Neuron (in vitro differentiated cells): ENCODE measurements around the gene SRPRB.
"Not testable (repeated sequence)": the region's sequence is repeated elsewhere in the genome, so short reads cannot be mapped to it uniquely, and the experiment has no call there.

Experiments
- H2AFZ ChIP-seq: one replicate; pipeline ENCODE4 v1.6.1; 2013; ENCODE audit warnings: low read depth, mild to moderate bottlenecking, inconsistent platforms, low read length, moderate library complexity
- H3K27me3 ChIP-seq: one replicate; pipeline ENCODE4 v1.6.1; 2013; ENCODE audit warnings: low read length; ENCODE audit not compliant: insufficient read depth
- H3K36me3 ChIP-seq: one replicate; pipeline ENCODE4 v1.6.1; 2013; ENCODE audit warnings: low read length; ENCODE audit not compliant: insufficient read depth
- H3K4me1 ChIP-seq: one replicate; pipeline ENCODE4 v1.6.1; 2013; ENCODE audit warnings: low read length; ENCODE audit not compliant: insufficient read depth
- H3K4me3 ChIP-seq: 2 replicates; pipeline ENCODE4 v1.5.1; 2013; ENCODE audit warnings: mild to moderate bottlenecking, low read length, moderate library complexity
- H3K9me3 ChIP-seq: one replicate; pipeline ENCODE4 v1.6.1; 2013; ENCODE audit warnings: low read length

SRPRB gene

DNA sequence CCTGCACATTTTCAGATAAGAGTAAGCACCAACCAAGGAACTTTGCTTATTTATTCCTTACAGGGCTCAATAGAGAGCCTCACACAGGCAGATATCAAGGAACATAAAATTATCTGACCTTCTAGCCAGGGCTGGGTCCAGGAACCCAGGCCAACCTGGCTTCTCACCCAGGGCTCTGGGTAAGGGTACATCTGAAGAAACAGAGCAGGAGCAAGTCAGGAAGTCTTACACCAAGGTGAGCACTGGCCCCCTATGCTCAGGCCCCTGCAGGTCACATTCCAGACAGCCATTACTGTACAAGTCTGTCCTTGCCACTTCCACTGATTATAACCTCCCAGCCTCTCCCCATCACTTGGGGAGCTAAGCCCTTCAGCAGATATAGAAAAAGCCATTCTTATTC is 40.4 kb upstream of the SRPRB start:
- H3K4me3 ChIP-seq = no peak overlapping the region
- H2AFZ ChIP-seq = no peak overlapping the region
- no peaks in the 10 kb centered on the region for H3K36me3 ChIP-seq
- H3K27me3 ChIP-seq = peaks cover 2% of the 10 kb centered on the region
- no peaks in the 10 kb centered on the region for H3K9me3 ChIP-seq
- no peaks in the 10 kb centered on the region for H3K4me1 ChIP-seq

DNA sequence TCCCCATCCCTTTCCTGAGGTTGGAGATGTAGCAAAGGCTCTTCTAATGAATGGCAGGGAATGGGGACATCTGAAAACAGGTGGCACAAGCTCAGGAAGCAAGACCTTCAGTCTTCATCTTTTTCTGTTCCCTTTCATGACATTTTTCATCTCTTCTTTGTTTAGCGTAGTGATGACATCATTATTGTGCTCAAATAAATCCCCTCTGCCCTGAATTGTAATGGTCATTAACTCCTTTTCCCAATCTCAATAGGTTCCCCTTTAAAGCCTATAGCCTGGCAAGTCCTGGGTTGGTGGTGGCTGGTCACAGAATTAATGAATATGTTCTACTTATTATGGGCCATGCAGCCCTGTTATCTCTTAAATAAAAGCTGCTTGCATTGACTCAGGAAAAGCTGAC is 38.0 kb upstream of the SRPRB start:
- H2AFZ ChIP-seq = no peak overlapping the region
- H3K4me3 ChIP-seq = no peak overlapping the region
- no peaks in the 10 kb centered on the region for H3K4me1 ChIP-seq
- peaks cover 2% of the 10 kb centered on the region for H3K27me3 ChIP-seq
- no peaks in the 10 kb centered on the region for H3K36me3 ChIP-seq
- no peaks in the 10 kb centered on the region for H3K9me3 ChIP-seq

DNA sequence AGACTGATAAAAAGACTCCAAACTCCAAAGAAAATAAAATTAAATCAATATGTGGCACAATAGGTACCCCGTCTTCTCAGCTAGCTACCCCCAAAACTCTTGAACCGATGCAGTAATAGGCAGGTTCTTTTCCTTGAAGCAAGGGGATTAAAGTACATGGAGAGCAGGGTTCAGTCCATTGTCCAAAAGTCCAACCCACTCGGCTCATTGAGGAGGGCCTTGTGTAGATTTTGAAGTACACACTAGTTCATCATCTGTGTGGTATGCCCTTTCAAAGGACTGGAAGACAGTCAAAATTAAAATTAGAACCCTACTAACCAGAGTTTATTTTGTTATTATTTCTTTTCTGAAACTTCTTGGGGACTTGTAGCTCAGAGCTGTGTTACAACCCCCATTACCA is 36.1 kb upstream of the SRPRB start:
- Histone ChIP-seq H3K4me1 (no peaks in the 10 kb centered on the region), H3K9me3 (no peaks in the 10 kb centered on the region), H3K4me3 (no peak overlapping the region), H3K36me3 (no peaks in the 10 kb centered on the region), H2AFZ (no peak overlapping the region), H3K27me3 (peaks cover 2% of the 10 kb centered on the region)

DNA sequence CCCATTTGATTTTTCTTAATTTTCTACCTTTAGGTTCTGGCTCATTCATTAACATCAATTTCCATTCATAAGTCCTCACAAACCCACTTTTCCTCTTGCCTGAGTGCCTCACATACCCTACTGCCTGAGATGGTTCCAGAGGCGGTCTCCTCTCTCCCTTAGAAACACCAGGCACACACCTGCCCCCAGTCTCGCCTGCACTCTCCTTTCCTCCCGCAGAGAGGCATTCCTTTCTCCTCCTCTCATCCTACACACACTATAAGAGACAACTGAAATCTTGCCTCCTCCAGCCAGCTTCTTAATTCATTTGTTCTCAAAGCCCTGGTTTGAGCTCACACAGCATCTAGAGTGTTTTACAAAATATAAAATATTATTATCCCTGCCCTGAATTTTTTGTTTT is 31.9 kb upstream of the SRPRB start:
- Histone ChIP-seq H2AFZ (no peak overlapping the region), H3K4me1 (no peaks in the 10 kb centered on the region), H3K27me3 (peaks cover 5% of the 10 kb centered on the region), H3K36me3 (no peaks in the 10 kb centered on the region), H3K9me3 (no peaks in the 10 kb centered on the region), H3K4me3 (no peak overlapping the region)

DNA sequence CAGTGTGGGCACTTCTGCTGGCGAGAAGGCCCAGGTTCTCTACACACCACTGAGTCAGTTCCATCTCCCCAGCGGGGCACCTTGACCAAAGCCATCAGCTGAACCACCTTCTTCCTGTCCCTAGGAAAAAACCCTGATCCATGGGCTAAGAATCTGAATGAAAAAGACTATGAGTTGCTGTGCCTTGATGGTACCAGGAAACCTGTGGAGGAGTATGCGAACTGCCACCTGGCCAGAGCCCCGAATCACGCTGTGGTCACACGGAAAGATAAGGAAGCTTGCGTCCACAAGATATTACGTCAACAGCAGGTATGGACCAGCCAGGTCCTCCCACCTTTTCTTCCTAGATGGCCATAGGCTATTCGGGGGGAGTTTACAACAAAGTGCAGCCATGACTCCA is 30.3 kb upstream of the SRPRB start:
- no peak overlapping the region for H2AFZ ChIP-seq
- H3K9me3 ChIP-seq = no peaks in the 10 kb centered on the region
- no peak overlapping the region for H3K4me3 ChIP-seq
- peaks cover 10% of the 10 kb centered on the region for H3K27me3 ChIP-seq
- no peaks in the 10 kb centered on the region for H3K36me3 ChIP-seq
- no peaks in the 10 kb centered on the region for H3K4me1 ChIP-seq

DNA sequence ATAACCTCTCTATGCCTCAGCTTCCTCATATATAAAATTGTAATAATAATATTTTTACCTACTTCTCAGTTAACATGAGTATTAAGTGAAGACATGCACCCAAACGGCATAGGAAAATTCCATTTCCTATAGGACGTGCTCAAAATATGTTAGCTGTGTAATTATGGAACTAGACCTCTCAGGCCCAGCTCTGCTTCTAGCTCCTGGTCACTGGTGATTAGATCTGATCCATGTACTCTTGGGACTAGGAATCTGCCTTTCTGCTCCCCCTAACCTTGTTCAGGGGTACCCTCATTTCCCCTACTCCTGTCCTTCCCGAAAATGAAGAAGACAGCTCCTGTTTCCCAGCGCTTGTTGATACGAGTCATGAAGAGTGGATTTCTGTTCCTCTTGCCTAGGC is 29.8 kb upstream of the SRPRB start:
- Histone ChIP-seq H3K9me3 (no peaks in the 10 kb centered on the region), H3K27me3 (peaks cover 10% of the 10 kb centered on the region), H3K4me3 (no peak overlapping the region), H2AFZ (no peak overlapping the region), H3K4me1 (no peaks in the 10 kb centered on the region), H3K36me3 (no peaks in the 10 kb centered on the region)

DNA sequence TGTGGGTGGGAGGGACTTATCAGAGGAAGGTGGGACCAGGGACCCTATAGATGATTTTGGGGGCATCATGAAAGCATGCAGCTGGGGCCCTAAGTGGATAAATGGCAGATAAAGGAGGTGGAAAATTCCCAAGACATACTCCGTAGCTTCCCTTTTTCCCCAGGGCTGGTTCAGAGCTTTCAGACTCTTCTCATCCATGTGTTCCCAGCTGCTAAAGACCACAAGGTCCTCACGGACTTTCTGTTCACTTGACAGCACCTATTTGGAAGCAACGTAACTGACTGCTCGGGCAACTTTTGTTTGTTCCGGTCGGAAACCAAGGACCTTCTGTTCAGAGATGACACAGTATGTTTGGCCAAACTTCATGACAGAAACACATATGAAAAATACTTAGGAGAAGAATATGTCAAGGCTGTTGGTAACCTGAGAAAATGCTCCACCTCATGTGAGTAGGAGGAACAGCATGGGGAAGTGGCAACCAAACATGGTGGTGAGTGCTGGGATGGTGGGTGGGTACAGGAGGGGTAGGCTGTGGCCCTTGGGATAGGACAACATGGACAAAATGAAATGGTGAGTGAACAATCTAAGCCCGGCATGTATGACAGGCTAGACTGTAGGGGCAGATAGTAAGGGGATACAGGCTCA is 28.7 kb upstream of the SRPRB start:
- H2AFZ ChIP-seq = no peak overlapping the region
- no peaks in the 10 kb centered on the region for H3K4me1 ChIP-seq
- H3K9me3 ChIP-seq = no peaks in the 10 kb centered on the region
- no peak overlapping the region for H3K4me3 ChIP-seq
- H3K27me3 ChIP-seq = peaks cover 10% of the 10 kb centered on the region
- H3K36me3 ChIP-seq = no peaks in the 10 kb centered on the region

DNA sequence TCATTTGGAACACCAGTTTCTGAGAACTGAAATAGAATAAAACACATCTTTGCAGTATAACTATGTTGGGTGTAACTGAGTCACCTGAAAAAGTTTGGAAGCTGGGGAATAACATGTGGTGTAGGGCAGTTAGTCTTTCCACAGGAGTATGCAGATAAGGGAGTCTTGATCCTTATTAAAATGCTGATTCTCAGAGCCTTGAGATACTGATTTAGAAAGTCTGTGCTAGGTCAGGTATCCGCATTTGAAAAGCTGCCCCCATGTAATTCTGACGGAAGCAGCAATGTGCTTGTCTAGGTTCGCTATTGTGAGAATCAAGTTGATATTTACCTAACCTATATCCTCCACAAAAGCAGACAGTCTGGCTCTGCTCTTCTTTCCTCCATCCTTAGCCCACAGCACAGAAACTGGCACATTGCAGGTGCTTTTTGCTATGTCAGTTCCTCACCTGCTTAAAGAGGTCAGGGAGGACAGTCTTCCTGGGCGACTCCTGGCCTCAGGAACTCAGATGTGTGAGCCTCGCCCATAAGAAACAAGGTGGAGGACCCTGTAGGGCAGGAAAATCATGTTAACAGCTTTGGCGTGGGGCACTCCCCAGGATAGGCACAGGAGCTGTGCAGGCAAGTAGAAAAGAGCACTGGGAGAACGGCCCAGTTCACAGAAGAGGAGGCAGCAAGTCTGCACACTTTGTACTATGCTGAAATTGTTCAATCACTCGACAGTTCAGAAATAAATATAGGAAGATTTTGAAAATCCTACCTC is 27.6 kb upstream of the SRPRB start:
- H2AFZ ChIP-seq = no peak overlapping the region
- peaks cover 10% of the 10 kb centered on the region for H3K27me3 ChIP-seq
- no peak overlapping the region for H3K4me3 ChIP-seq
- H3K4me1 ChIP-seq = no peaks in the 10 kb centered on the region
- H3K36me3 ChIP-seq = no peaks in the 10 kb centered on the region
- no peaks in the 10 kb centered on the region for H3K9me3 ChIP-seq

DNA sequence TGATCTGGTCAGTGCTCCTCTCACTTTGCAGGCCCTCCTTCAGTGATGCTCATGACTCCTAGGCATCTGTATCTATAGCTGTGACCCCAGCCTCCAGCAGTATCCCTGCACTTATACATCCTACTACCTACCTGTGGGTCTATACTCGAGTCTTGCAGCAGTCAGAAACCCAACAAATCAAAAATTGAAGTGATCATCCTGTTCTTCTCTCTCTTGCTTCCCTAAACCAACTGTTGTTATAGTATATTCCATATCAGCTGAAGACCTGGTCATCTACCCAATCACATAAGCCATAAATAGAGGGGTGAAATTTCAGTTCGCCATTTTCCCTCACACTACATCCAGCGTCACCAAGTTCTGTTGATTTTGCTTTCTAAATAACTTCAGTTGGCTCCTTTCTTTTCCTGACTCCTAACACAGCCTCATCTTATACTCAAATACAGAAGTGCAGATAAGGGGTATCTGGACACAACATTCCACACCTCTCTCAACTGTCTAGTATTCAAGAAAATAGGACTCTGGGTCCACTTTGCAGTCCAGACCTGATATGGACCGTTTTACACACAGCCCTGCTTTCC is 25.9 kb upstream of the SRPRB start:
- peaks cover 10% of the 10 kb centered on the region for H3K27me3 ChIP-seq
- H3K4me3 ChIP-seq = no peak overlapping the region
- H3K9me3 ChIP-seq = no peaks in the 10 kb centered on the region
- H2AFZ ChIP-seq = no peak overlapping the region
- H3K36me3 ChIP-seq = no peaks in the 10 kb centered on the region
- no peaks in the 10 kb centered on the region for H3K4me1 ChIP-seq

DNA sequence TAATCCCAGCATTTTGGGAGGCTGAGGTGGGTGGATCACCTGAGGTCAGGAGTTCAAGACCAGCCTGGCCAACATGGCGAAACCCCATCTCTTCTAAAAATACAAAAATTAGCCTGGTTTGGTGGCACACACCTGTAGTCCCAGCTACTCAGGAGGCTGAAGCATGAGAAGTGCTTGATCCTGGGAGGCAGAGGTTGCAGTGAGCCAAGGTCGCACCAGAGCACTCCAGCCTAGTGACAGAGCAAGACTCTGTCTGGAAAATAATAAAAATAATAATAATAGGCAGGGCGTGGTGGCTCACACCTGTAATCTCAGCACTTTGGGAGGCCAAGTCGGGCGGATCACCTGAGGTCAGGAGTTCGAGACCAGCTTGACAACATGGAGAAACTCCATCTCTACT is 24.9 kb upstream of the SRPRB start:
- not testable (repeated sequence) for H3K9me3 ChIP-seq, H3K36me3 ChIP-seq, H2AFZ ChIP-seq, H3K4me1 ChIP-seq, H3K27me3 ChIP-seq, H3K4me3 ChIP-seq

DNA sequence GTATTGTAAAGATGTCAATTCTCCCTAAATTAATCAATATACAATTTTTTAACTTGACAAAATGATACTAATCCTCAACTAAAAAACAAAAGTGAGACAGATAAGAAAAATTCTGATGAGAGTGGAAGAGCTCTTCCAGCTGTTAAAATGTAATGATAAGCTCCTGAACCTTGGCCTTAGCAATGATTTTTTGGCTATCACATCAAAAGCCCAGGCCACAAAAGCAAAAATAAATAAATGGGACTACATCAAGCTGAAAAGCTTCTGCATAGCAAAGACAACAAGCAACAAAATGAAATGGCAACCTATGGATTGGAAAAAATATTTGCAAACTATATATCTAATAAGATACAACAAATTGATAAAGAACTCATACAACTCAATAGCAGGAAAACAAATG is 24.0 kb upstream of the SRPRB start:
- Histone ChIP-seq H3K9me3 (no peaks in the 10 kb centered on the region), H2AFZ (no peak overlapping the region)

DNA sequence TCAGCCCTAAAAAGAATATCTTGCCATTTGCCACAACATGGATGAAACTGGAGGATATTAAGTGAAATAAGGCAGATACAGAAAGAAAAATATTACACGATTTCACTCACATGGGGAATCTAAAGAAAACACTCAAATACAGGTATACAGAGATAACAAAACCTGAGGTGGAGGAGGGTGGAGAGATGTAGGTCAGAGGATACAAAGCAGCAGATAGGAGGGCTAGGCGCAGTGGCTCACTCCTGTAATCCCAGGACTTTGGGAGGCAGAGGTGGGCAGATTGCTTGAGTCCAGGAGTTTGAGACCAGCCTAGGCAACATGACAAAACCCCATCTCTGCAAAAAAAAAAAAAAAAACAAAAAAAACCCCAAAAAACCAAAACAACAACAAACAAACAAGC is 23.2 kb upstream of the SRPRB start:
- Histone ChIP-seq H2AFZ (no peak overlapping the region), H3K4me3 (no peak overlapping the region), H3K27me3 (peaks cover 10% of the 10 kb centered on the region), H3K4me1 (no peaks in the 10 kb centered on the region), H3K36me3 (no peaks in the 10 kb centered on the region), H3K9me3 (no peaks in the 10 kb centered on the region)

More for the DNA sequence above, 24.0 kb upstream of the SRPRB start:
- H3K4me3 ChIP-seq = no peak overlapping the region
- H3K27me3 ChIP-seq = peaks cover 10% of the 10 kb centered on the region
- no peaks in the 10 kb centered on the region for H3K36me3 ChIP-seq
- no peaks in the 10 kb centered on the region for H3K4me1 ChIP-seq

DNA sequence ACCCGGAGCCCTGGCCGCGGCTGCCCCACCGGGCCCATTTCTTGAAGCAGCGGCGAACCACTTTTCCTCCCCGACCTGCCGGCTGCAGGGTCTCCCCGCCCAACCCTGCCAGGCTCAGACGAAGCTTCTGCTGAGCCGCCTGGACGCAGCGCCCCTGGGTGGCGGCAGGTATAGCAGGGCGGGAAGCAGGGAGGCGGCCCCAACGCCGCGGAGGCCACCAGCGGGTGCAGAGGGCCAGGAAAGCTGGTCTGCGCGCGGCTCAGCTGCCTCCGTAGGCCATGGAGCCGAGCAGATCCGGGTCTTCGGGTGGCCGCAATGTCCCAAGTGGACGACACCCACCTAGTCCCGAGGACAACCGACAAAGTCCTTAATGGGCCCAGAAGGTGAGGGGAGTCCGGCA is 21.9 kb upstream of the SRPRB start:
- no peak overlapping the region for H3K4me3 ChIP-seq
- H3K27me3 ChIP-seq = peaks cover 4% of the 10 kb centered on the region
- H3K9me3 ChIP-seq = no peaks in the 10 kb centered on the region
- H2AFZ ChIP-seq = no peak overlapping the region
- no peaks in the 10 kb centered on the region for H3K4me1 ChIP-seq
- no peaks in the 10 kb centered on the region for H3K36me3 ChIP-seq
